GM21619 (cell line): Measurements from ENCODE around the gene ZNF683.
"Not testable (repeated sequence)": the region's sequence is repeated elsewhere in the genome, so short reads cannot be mapped to it uniquely, and the experiment has no call there.

Experiments used
- ATAC-seq: cut with Tn5 transposase; IDR thresholded peaks from one replicate; pipeline ENCODE4 v1.9.1; 2021; ENCODE audit not compliant: unreplicated experiment

ZNF683 gene

DNA sequence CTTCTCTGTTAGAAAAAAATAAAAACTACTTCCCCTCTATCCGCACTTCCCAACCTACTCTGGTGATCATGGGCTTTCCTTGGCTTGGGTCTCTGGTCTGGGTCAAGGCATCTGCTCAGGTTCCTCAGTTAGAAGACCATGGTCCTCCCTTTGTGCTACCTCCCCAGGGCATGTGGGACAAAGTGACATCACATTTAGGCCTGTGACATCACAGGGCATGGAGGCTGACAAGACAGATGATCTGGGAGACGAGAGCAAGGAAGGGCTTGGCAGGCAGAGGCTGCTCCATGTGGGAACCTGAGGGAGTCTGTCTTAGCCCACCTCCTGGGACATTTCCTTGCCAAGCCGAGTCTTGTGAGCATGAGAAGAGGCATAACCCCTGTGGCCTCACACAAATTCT, at the start of gene ZNF683:
Gene ZNF683, minus strand, starts transcription at position 140 of the 400 bp plus-strand sequence. CDS start 4,179 bp downstream, outside the sequence.
- not testable (repeated sequence) for ATAC-seq

- ATAC-seq: no peak
Measured at GRCh38 chr1:26419494-26419893, 46.9 kb upstream of the ZNF683 start.

- ATAC-seq: no peak
Measured at GRCh38 chr1:26418865-26419349, 46.4 kb upstream of the ZNF683 start.

- ATAC-seq: no peak
Measured at GRCh38 chr1:26417111-26417759, 44.7 kb upstream of the ZNF683 start.

GRCh38 chr1:26413031-26413430, 40.5 kb upstream of the ZNF683 start:
- ATAC-seq: no peak

DNA sequence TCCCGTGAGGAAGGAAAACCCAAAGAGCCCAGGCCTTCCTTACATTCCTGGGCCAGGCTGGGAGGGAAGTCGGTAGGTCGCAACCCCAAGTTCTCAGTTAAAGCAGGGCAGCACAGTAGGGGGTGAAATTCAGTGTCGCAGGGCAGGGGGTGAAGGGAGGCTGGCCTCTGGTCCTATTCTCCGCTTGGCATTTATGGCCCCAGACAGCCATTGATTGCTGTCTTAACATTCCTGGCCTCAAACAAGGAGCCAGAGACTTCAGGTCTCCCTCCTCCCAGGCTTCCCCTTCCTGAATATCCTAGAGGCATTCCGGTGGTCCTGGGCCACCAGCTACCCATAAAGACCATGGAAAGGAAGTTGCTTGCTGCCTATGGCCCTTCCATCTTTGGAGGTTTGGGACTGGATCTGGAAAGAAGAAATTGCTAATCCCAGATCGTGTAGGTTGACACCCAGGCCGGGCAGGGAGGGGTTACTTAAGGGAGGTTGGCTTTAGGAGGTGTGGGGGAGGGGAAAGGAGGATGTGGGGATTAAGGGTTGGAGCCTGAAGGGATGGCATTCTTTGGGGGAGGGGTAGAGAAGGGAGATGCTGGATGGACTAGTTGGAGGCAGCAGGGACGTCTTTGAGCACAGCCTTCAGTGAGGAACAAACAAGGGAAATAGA, 39.8 kb upstream of the ZNF683 start:
- no peak for ATAC-seq

DNA sequence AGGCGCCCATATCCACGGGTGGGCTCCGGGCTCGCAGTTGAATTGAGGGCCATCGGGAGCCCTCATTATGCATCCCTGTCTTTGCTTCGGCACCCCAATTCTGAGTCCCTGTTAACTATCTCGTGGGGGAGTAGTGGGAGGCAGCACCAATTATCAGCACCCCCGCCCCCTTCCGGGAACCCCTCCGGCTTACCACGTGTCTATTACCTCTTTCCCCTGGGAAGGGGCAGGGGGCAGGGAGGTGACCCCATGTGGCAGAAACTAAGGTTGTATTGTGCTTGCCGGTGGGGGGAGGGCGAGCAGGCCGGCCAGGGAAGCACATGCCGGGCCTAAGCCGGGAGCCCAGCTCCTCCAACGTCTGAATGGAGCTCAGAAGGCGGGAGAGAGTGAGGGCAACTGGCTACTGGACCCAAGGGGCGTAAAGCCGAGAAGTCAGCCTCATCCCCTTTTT, 39.1 kb upstream of the ZNF683 start:
- no peak for ATAC-seq

GRCh38 chr1:26410706-26411623, 38.4 kb upstream of the ZNF683 start, which contains the start of gene LIN28A:
Gene LIN28A (plus strand): TSS chr1:26410817. CDS start chr1:26410892, 75 bp downstream.
- no peak for ATAC-seq

GRCh38 chr1:26409191-26409807, 36.7 kb upstream of the ZNF683 start:
- ATAC-seq: no peak

GRCh38 chr1:26408604-26409003, 36.1 kb upstream of the ZNF683 start:
- ATAC-seq: no peak

DNA sequence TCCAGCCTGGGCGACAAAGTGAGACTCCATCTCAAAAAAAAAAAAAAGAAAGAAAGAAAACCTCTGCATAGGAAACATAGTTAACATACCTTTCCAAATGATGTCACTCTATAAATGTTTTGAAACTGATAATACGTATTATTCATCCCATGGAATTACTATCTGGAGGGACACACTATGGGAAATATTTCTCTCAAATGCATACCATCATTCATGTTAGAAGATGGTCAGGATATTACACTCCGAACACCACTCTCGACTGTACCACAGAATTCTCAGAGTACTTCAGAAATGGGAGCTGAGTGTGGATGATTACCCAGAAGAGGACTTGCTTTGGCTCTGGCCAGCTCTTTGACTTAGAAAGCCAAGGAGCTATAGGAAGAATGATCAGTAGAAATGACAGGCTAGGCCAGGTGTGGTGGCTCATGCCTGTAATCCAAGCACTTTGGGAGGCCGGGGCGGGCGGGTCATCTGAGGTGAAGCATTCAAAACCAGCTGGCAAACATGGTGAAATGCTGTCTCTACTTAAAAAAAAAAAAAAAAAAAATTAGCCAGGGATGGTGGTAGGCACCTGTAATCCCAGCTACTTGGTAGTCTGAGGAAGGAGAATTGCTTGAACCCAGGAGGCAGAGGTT, 32.8 kb upstream of the ZNF683 start:
- no peak for ATAC-seq

GRCh38 chr1:26404641-26405040, 32.1 kb upstream of the ZNF683 start:
- ATAC-seq: no peak

- no peak for ATAC-seq
Measured at GRCh38 chr1:26403656-26404055, 31.1 kb upstream of the ZNF683 start.

DNA sequence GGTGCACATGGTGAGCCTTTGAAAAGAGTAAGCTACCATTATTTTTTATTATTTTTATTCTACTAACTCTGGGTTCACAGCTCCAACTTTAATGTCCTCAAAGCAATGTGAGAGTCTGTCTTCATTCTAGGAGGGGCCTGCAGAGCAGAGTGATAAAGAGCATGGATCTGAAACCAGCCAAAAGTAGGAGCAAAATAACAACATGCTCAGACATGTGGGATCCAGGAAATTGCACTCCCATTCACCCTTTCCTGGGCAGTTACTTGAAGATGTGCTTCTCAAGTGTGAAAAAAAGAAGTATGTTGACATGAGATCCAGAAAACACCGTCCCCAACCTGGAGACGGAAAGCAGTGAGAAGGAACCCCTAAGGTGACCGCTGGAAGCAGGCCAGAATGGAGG, 29.3 kb upstream of the ZNF683 start:
- ATAC-seq: no peak

GRCh38 chr1:26399034-26399433, 26.5 kb upstream of the ZNF683 start:
- no peak for ATAC-seq

- ATAC-seq: no peak
Measured at GRCh38 chr1:26395754-26396153, 23.2 kb upstream of the ZNF683 start.

- ATAC-seq: no peak
Measured at GRCh38 chr1:26391450-26391849, 18.9 kb upstream of the ZNF683 start.

DNA sequence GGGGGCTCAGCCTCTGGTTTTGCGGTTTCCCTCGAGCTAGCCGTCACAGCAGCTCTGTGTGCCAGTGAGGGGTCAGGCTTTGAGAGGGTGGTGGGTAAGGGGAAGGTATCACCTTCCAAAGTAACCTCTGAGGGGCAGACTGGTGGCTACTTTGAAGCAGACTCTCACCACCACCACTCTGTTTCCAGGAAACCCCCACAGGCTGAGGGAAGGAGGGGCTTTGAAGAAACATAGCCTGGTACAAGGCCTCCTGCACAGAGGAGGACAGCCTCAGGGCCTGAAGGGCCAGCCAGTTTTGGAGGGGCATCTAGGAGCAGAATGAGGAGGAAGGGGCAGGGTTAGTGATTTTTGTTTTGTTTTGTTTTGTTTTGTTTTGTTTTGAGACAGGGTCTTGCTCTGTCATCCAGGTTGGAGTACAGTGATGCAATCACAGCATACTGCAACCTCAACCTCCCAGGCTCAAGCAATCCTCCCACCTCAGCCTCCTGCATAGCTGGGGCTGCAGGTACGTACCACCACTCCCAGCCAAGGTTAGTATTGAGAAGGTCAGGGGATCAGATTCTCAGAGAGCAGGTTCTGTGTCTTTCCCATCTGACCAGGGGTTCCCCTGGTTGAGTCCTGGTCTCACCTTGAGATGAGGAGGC, 17.2 kb upstream of the ZNF683 start:
- ATAC-seq: no peak

DNA sequence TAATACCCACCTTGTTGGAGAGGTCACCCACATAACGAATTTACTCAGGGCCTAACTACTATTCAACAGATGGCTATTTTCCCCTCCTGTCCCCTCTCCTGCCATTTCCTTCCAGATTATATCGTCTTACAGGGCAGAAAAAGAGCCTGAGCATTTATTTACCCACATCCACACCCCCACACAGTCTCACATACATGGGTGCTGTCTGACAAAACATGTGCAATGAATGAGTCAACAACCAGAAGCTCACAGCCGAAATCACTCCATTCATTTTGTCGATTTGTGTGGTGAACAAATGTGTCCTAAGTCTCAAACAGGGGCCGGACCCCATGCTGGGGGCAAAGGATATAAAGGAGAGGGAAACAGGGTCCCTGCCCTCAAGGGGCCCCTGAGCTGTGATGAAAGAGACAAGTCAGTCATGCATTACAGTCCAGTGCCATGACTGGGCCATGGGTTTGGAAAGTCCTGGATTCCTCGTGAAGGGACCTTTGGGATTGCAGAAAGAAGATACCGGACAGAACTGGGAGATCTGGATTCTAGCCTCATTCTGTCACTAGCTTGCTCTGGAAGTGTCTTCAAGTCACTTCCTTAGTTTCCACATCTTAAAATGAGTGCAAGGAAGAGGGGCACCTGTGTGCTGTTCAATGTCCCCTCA, 16.4 kb upstream of the ZNF683 start:
- no peak for ATAC-seq
